ENCODE data around the gene MXRA5.
"Not testable (repeated sequence)": the region's sequence is repeated elsewhere in the genome, so short reads cannot be mapped to it uniquely, and the experiment has no call there.

MXRA5 gene

DNA sequence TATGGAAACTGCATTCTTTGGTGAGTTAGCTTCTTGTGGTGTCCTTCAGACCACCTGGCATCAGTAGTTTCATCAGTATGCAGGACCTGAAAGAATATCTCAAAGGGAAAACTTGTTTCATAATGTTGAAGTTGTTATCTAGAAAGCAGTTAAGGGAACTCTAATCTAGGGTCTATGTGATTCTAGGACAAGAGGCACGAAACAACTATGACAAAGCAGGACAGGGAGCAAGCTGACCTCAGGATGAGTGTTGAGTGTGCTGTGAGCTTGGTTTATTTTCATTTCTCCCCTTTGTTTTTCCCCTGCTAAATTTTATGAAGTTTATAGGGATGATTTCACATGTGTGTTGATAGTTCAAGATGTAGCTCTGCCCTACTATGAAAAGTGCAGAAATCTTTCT is 65.7 kb downstream of the MXRA5 start:
- no peak overlapping the region for H3K27ac ChIP-seq
- TF ChIP-seq ZFX (IDR thresholded peaks at IDR 0.05), result no peak
- TF ChIP-seq, protein P1, sequence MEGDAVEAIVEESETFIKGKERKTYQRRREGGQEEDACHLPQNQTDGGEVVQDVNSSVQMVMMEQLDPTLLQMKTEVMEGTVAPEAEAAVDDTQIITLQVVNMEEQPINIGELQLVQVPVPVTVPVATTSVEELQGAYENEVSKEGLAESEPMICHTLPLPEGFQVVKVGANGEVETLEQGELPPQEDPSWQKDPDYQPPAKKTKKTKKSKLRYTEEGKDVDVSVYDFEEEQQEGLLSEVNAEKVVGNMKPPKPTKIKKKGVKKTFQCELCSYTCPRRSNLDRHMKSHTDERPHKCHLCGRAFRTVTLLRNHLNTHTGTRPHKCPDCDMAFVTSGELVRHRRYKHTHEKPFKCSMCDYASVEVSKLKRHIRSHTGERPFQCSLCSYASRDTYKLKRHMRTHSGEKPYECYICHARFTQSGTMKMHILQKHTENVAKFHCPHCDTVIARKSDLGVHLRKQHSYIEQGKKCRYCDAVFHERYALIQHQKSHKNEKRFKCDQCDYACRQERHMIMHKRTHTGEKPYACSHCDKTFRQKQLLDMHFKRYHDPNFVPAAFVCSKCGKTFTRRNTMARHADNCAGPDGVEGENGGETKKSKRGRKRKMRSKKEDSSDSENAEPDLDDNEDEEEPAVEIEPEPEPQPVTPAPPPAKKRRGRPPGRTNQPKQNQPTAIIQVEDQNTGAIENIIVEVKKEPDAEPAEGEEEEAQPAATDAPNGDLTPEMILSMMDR (conservative IDR thresholded peaks at IDR 0.05), result no peak

DNA sequence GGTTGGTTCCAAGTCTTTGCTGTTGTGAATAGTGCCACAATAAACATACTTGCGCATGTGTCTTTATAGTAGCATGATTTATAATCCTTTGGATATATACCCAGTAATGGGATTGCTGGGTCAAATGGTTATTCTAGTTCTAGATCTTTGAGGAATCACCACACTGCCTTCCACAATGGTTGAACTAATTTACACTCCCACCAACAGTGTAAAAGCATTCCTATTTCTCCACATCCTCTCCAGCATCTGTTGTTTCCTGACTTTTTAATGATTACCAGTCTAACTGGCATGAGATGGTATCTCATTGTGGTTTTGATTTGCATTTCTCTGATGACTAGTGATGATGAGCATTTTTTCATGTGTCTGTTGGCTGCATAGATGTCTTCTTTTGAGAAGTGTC is 72.8 kb downstream of the MXRA5 start:
- not testable (repeated sequence) for H3K27ac ChIP-seq

DNA sequence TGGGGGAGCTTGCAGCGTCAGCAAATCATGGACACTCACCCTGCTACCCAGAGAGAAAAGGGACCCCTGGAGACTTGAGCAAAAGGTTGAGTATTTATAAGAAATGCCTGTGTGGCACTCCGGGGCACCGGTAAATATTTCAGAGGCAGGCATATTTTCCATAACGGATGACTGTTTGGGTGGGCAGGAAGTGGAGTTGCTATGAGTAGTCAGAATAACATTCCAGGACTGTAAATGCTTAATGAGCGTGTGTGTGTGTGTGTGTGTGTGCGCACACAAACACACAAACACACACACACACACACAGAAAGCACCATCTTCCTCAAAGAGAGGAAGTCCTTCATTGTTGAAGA is 74.6 kb downstream of the MXRA5 start:
- no peak overlapping the region for H3K27ac ChIP-seq
- no peak for TF ChIP-seq ZFX (IDR thresholded peaks at IDR 0.05)
- TF ChIP-seq, protein P1 (conservative IDR thresholded peaks at IDR 0.05), result no peak

DNA sequence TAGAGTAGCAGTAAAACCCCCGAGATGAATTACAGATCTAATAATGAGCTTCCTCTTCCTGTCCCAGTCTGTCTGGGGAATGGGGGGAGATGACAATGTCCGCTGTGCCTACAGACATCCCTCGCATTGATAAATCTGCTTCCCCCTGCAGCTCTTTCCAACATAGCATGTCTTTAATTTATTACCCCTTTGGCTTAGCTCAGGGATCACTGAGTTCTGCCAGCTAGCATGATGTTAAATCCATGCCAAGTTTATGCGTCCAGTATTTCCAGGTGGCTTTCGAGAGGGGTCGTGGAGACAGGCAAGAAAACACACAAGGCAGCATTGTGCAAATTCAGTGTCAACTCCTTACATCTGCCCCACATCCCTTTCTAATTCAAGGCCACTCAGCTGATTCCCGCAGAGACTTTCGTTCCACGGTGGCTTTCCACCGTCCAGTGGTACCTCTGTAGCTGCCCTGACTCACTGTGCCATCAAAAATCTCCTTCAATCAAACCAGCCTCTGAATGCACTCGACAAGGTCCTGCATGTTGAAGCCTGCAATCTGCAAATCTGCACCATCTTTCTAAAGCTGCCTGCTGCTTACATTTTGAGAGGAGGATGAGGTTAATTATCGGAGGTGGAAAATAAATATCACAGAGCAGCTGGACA is 75.1 kb downstream of the MXRA5 start:
- TF ChIP-seq ZFX (IDR thresholded peaks at IDR 0.05), result no peak
- TF ChIP-seq, protein P1 (conservative IDR thresholded peaks at IDR 0.05), result no peak
- H3K27ac ChIP-seq, result no peak overlapping the region

DNA sequence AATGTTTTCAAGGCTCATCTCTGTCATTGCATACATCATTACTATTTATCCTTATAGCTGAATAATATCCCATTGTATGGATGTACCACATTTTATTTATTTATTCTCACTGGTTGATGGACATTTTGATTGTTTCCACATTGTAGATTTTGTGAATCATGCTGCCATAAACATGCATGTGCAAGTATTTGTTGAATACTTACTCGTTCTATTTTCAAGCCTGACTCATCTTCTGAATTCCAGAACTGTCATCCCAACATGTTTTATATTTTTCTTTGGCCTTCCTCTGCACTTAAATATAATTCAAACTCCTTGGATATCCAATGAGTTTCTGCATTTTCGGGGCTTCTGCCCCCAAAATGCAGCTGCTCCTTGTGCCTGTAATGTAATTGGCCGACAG is 77.6 kb downstream of the MXRA5 start:
- no peak overlapping the region for H3K27ac ChIP-seq
- TF ChIP-seq ZFX (IDR thresholded peaks at IDR 0.05), result no peak
- TF ChIP-seq, protein P1 (conservative IDR thresholded peaks at IDR 0.05), result no peak

DNA sequence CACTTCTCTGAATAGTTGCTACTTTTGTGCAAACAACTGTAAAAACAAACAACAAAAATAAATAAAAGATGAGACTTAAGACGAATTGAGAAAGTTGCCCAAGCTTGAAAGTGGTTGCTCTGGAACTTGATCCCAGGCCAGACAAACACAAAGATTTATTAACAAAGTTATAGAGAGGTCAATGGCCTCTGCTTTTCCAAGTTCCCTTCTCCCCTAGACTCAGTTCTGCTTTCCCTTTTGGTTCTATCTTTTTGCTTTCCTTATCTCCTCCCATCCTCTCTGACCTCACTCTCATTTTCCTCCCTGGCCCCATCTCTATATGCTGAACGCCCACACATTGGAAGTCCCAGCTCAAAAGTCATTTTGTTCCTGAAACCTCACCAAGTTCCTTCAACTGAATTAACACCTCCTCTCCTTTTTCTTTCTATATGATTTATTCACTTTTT is 82.7 kb downstream of the MXRA5 start:
- no peak for TF ChIP-seq ZFX (IDR thresholded peaks at IDR 0.05)
- TF ChIP-seq, protein P1 (conservative IDR thresholded peaks at IDR 0.05), result no peak
- H3K27ac ChIP-seq, result no peak overlapping the region

DNA sequence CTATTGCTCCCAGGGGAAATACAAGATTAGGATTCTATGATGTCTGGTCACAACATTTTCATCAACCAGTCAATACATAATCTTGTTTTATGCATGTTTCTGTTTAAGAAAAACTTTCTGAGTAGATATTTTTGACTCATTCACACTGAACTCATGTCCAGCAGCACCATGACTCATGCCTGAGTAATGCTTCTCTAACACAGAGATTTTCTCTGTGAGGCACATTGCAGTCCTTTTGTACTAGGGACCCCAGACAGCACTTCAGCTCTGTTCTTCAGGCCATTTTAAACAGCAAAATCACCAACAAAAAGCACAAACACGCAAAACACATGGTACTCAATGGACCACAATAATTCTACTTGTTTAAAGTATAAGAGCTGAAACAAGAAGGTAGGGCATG is 83.6 kb downstream of the MXRA5 start:
- no peak for TF ChIP-seq ZFX (IDR thresholded peaks at IDR 0.05)
- TF ChIP-seq, protein P1 (conservative IDR thresholded peaks at IDR 0.05), result no peak
- no peak overlapping the region for H3K27ac ChIP-seq
